SK-N-MC (cell line): ENCODE results near the gene CROCC.

Source experiments
- EZH2 ChIP-seq: fragments of 200-600 bp; sonication (generic); IDR thresholded peaks from one replicate; pipeline ENCODE4 v1.6.1; 2017; ENCODE audit warnings: antibody characterized with exemption
- FOXP2 ChIP-seq: optimal IDR thresholded peaks from 2 replicates; pipeline ENCODE3; 2011; ENCODE audit warnings: mild to moderate bottlenecking, moderate library complexity; ENCODE audit not compliant: insufficient read depth; ENCODE audit errors: extremely low read length, control extremely low read depth
- POLR2AphosphoS5 ChIP-seq: IDR thresholded peaks from 2 replicates; pipeline ENCODE4 v1.6.1; 2012; ENCODE audit warnings: mild to moderate bottlenecking, low read depth, low read length, borderline replicate concordance

DNA sequence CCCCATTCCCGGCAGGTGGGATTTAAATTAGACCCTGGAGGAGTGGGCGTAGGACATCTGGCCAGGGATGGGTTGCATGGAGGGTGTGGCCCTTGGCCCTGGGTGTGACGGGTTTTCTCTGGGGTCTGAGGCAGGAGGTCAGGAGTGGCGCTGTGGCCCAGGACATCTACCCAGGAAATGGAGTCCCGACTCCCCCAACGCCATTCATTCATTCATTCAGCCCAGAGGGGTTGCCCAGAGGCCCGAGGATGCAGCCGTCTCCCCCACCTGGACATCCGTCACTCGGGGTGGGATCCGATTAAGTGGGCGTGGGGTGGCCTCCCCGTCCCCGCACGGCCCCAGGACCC is 89.3 kb downstream of the CROCC start:
- TF ChIP-seq EZH2 = no peak
- TF ChIP-seq POLR2AphosphoS5 = no peak
- TF ChIP-seq FOXP2 = no peak
